ENCODE results near the gene LILRA5. TPM values are rescaled to one million over a fixed set of nuclear protein-coding genes. Genes with fewer than 3 reads are reported as not detected.
A peak's percentile ranks its signal among the peaks of the same experiment; 100 is the strongest.
"Not testable (repeated sequence)": the region's sequence is repeated elsewhere in the genome, so short reads cannot be mapped to it uniquely, and the experiment has no call there.

The LILRA5 gene
- total RNA-seq, 3 donors from 2014 or later (not counting 1 experiment from before 2014, with no cell fraction given) = 3.4 to 22.3 (median 11.1) TPM

DNA sequence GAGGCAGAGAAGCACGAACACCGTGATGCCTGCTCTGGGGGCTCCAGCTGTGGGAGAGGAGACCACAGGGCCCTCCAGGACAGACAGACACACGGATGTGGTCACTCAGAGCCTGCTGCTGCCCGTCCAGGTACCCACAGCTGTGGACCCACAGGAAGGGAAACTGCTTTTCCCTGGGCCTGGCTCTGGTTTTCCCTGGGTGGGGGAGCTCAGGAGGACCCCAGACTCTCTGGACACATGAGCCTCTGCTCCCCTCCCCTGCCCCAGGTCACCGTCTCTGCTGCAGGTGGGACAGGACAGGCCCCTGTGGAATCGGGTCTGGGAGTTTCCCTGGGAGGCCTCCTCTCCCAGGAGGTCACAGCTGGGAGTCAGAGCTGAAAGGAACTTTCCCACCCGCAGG is 18.7 kb upstream of the LILRA5 start:
- Histone ChIP-seq H3K4me3 (ENCODE audit: low read length) (no peak overlapping the region), H3K27ac (ENCODE audit: low read length) (no peak overlapping the region), H3K9me3 (ENCODE audit: control insufficient read depth, insufficient read depth, low read length) (no peaks in the 10 kb centered on the region), H3K4me1 (ENCODE audit: control insufficient read depth, insufficient read depth, low read length) (peaks cover 8% of the 10 kb centered on the region), H3K36me3 (ENCODE audit: control insufficient read depth, insufficient read depth, low read length) (no peaks in the 10 kb centered on the region), H3K27me3 (ENCODE audit: control insufficient read depth, insufficient read depth, low read length) (no peaks in the 10 kb centered on the region)
- intact Hi-C loops (cut with micrococcal nuclease) = no loop called here
- TF ChIP-seq, protein P1, sequence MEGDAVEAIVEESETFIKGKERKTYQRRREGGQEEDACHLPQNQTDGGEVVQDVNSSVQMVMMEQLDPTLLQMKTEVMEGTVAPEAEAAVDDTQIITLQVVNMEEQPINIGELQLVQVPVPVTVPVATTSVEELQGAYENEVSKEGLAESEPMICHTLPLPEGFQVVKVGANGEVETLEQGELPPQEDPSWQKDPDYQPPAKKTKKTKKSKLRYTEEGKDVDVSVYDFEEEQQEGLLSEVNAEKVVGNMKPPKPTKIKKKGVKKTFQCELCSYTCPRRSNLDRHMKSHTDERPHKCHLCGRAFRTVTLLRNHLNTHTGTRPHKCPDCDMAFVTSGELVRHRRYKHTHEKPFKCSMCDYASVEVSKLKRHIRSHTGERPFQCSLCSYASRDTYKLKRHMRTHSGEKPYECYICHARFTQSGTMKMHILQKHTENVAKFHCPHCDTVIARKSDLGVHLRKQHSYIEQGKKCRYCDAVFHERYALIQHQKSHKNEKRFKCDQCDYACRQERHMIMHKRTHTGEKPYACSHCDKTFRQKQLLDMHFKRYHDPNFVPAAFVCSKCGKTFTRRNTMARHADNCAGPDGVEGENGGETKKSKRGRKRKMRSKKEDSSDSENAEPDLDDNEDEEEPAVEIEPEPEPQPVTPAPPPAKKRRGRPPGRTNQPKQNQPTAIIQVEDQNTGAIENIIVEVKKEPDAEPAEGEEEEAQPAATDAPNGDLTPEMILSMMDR (IDR thresholded peaks at IDR 0.05) = no peak
- Mint-ChIP-seq H3K9me3 (no peaks in the 10 kb centered on the region), H3K27ac (no peak overlapping the region), H3K27me3 (ENCODE audit: low read depth in 2 of 2) (no peaks in the 10 kb centered on the region), H3K4me1 (peaks cover 0 to 6% of the 10 kb centered on the region in 2 donors), H3K36me3 (no peaks in the 10 kb centered on the region), H3K4me3 (no peak overlapping the region)
- no peak for DNase-seq
- no peak for ATAC-seq
- 72% methylated on average over 7 of the region's 7 CpGs for WGBS (ENCODE audit: insufficient coverage)

DNA sequence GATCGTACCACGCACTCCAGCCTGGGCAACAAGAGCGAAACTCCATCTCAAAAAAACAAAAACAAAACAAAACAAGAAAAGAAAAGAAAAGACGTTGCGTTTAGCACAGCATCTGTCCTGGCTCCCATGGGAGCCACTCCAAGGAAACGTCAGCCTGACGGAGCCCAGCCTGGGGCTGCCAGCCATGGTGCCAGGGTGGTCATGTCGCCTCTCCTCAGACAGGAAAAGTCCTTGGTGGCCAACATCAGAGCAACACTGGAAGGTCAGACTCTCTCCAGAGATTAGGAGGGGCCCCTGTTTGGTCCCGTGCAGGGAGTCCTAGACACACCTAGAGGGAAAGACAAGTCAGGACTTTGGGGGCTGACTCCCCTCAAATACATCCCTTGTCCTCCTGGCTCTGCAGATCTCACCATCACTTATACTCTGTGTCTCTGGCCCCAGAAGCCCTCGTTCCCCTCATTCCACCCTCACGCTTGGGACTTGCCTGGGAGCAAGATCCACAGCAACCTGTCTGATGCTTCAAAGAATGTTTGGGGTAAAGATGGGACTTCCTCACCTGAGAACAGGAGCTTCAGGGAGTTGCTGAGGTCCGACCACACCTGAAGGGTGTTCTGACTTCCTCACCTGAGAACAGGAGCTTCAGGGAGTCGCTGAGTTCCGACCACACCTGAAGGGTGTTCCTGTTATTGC is 16.7 kb upstream of the LILRA5 start:
- Mint-ChIP-seq H3K27me3 (ENCODE audit: low read depth in 2 of 2) (peaks cover 3 to 7% of the 10 kb centered on the region in 2 donors), H3K4me1 (peaks cover 0 to 4% of the 10 kb centered on the region in 2 donors), H3K36me3 (no peaks in the 10 kb centered on the region), H3K4me3 (no peak overlapping the region), H3K9me3 (no peaks in the 10 kb centered on the region), H3K27ac (no peak overlapping the region)
- H3K27ac ChIP-seq (ENCODE audit: low read length) = no peak overlapping the region
- TF ChIP-seq, protein P1 (IDR thresholded peaks at IDR 0.05) = no peak
- intact Hi-C loops (cut with micrococcal nuclease) = no loop called here
- no peaks in the 10 kb centered on the region for H3K36me3 ChIP-seq (ENCODE audit: control insufficient read depth, insufficient read depth, low read length)
- DNase-seq (no peak), ATAC-seq (no peak)
- H3K9me3 ChIP-seq (ENCODE audit: control insufficient read depth, insufficient read depth, low read length) = no peaks in the 10 kb centered on the region
- no peaks in the 10 kb centered on the region for H3K27me3 ChIP-seq (ENCODE audit: control insufficient read depth, insufficient read depth, low read length)
- WGBS (ENCODE audit: insufficient coverage) = 88% methylated on average over 14 of the region's 14 CpGs
- peaks cover 13% of the 10 kb centered on the region for H3K4me1 ChIP-seq (ENCODE audit: control insufficient read depth, insufficient read depth, low read length)
- no peak overlapping the region for H3K4me3 ChIP-seq (ENCODE audit: low read length)

DNA sequence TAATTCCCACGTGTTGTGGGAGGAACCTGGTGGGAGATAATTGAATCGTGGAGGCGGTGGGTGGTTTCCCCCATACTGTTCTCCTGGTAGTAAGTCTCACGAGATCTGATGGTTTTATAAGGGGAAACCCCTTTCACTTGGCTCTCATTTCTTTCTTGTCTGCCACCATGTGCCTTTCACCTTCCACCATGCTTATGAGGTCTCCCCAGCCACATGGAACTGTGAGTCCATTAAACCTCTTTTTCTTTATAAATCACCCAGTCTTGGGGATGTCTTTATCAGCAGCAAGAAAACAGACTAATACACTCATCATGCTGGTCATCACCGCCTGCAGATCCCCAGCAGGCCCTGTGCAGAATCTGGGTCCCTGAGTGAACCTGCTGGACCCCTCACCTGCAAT is 15.8 kb upstream of the LILRA5 start:
- H3K4me3 ChIP-seq (ENCODE audit: low read length); DNase-seq; H3K27me3 ChIP-seq (ENCODE audit: control insufficient read depth, insufficient read depth, low read length); H3K4me1 Mint-ChIP-seq; H3K9me3 Mint-ChIP-seq; intact Hi-C loops (cut with micrococcal nuclease); H3K4me3 Mint-ChIP-seq; H3K9me3 ChIP-seq (ENCODE audit: control insufficient read depth, insufficient read depth, low read length); H3K27ac Mint-ChIP-seq; H3K36me3 ChIP-seq (ENCODE audit: control insufficient read depth, insufficient read depth, low read length); H3K36me3 Mint-ChIP-seq; H3K27me3 Mint-ChIP-seq (ENCODE audit: low read depth in 2 of 2); H3K27ac ChIP-seq (ENCODE audit: low read length); ATAC-seq: not testable (repeated sequence)
- H3K4me1 ChIP-seq (ENCODE audit: control insufficient read depth, insufficient read depth, low read length) = peaks cover 13% of the 10 kb centered on the region
- 83% methylated on average over 3 of the region's 5 CpGs for WGBS (ENCODE audit: insufficient coverage)

DNA sequence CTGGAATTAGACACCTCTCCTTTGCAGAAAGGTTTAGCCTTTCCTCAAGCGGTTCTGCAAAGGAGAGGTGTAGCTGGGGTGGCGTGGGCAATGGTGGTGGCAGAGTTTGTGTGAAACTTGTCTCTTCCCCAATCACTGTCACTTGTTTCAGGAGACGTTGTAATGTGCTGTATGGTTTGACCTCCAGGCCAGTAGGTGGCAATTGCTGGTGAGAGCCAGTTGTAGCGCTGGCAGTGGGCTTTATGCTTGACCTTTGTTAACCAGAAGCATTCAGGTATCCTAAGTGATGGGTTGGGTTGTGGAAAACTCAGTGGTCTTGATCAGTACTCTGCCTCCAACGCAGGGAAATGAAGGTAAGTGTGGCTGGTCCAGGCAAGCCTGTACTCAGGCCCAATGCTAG is 12.7 kb upstream of the LILRA5 start:
- Mint-ChIP-seq H3K27ac (no peak overlapping the region), H3K4me3 (no peak overlapping the region), H3K36me3 (no peaks in the 10 kb centered on the region), H3K4me1 (peaks cover 0 to 4% of the 10 kb centered on the region in 2 donors), H3K9me3 (no peaks in the 10 kb centered on the region), H3K27me3 (ENCODE audit: low read depth in 2 of 2) (peaks cover 16 to 28% of the 10 kb centered on the region in 2 donors)
- TF ChIP-seq, protein P1 (IDR thresholded peaks at IDR 0.05) = no peak
- no peak overlapping the region for H3K27ac ChIP-seq (ENCODE audit: low read length)
- H3K36me3 ChIP-seq (ENCODE audit: control insufficient read depth, insufficient read depth, low read length) = no peaks in the 10 kb centered on the region
- intact Hi-C loops (cut with micrococcal nuclease) = loop anchor here (1.0 kb wide), 1 partner anchor 66 kb away; no protein-coding TSS in a partner anchor
- H3K9me3 ChIP-seq (ENCODE audit: control insufficient read depth, insufficient read depth, low read length) = no peaks in the 10 kb centered on the region
- no peaks in the 10 kb centered on the region for H3K27me3 ChIP-seq (ENCODE audit: control insufficient read depth, insufficient read depth, low read length)
- peak in 1 of 3 donors; percentile 10 for ATAC-seq
- DNase-seq = no peak
- 80% methylated on average over 5 of the region's 5 CpGs for WGBS (ENCODE audit: insufficient coverage)
- peaks cover 8% of the 10 kb centered on the region for H3K4me1 ChIP-seq (ENCODE audit: control insufficient read depth, insufficient read depth, low read length)
- H3K4me3 ChIP-seq (ENCODE audit: low read length) = no peak overlapping the region

All from natural killer cell (primary cell).